KOPT-K1 (cell line): ENCODE data around the gene DCDC2C.

ENCODE experiments used
- H3K27ac ChIP-seq: fragments of 200-600 bp; sonication (generic); 2 replicates; pipeline ENCODE4 v1.5.1; 2016; ENCODE audit warnings: antibody characterized with exemption, mild to moderate bottlenecking, low read depth, low read length; ENCODE audit not compliant: poor library complexity, severe bottlenecking
- H3K36me3 ChIP-seq: fragments of 200-600 bp; sonication (generic); 2 replicates; pipeline ENCODE4 v1.5.1; 2017; ENCODE audit warnings: antibody characterized with exemption, mild to moderate bottlenecking, low read length, moderate library complexity; ENCODE audit not compliant: insufficient read depth
- H3K9me3 ChIP-seq: fragments of 200-600 bp; sonication (generic); 2 replicates; pipeline ENCODE4 v1.5.1; 2017; ENCODE audit warnings: antibody characterized with exemption, low read length, mild to moderate bottlenecking; ENCODE audit not compliant: insufficient read depth, poor library complexity, severe bottlenecking

The DCDC2C gene

GRCh38 chr2:3741867-3742602 lies 38.7 kb downstream of the DCDC2C start:
- Histone ChIP-seq H3K36me3 (no peaks in the 10 kb centered on the region), H3K27ac (no peak overlapping the region), H3K9me3 (no peaks in the 10 kb centered on the region)

GRCh38 chr2:3742743-3743508 lies 39.6 kb downstream of the DCDC2C start:
- Histone ChIP-seq H3K27ac (no peak overlapping the region), H3K36me3 (no peaks in the 10 kb centered on the region), H3K9me3 (no peaks in the 10 kb centered on the region)

GRCh38 chr2:3743951-3744555 lies 40.7 kb downstream of the DCDC2C start:
- no peaks in the 10 kb centered on the region for H3K9me3 ChIP-seq
- no peaks in the 10 kb centered on the region for H3K36me3 ChIP-seq
- no peak overlapping the region for H3K27ac ChIP-seq

- no peaks in the 10 kb centered on the region for H3K36me3 ChIP-seq
- no peaks in the 10 kb centered on the region for H3K9me3 ChIP-seq
- no peak overlapping the region for H3K27ac ChIP-seq
Measured at GRCh38 chr2:3745920-3746319, 42.5 kb downstream of the DCDC2C start.

- no peak overlapping the region for H3K27ac ChIP-seq
- H3K36me3 ChIP-seq = no peaks in the 10 kb centered on the region
- H3K9me3 ChIP-seq = no peaks in the 10 kb centered on the region
Measured at GRCh38 chr2:3747032-3747654, 43.8 kb downstream of the DCDC2C start.

- Histone ChIP-seq H3K36me3 (no peaks in the 10 kb centered on the region), H3K9me3 (no peaks in the 10 kb centered on the region), H3K27ac (no peak overlapping the region)
Measured at GRCh38 chr2:3747826-3748225, 44.5 kb downstream of the DCDC2C start.

GRCh38 chr2:3749201-3749600 lies 45.8 kb downstream of the DCDC2C start:
- no peaks in the 10 kb centered on the region for H3K36me3 ChIP-seq
- no peak overlapping the region for H3K27ac ChIP-seq
- H3K9me3 ChIP-seq = no peaks in the 10 kb centered on the region

- Histone ChIP-seq H3K36me3 (no peaks in the 10 kb centered on the region), H3K27ac (no peak overlapping the region), H3K9me3 (no peaks in the 10 kb centered on the region)
Measured at GRCh38 chr2:3751251-3751650, 47.9 kb downstream of the DCDC2C start.

GRCh38 chr2:3751806-3752205 lies 48.4 kb downstream of the DCDC2C start:
- H3K27ac ChIP-seq = no peak overlapping the region

GRCh38 chr2:3752376-3752775 lies 49.0 kb downstream of the DCDC2C start:
- H3K9me3 ChIP-seq = no peaks in the 10 kb centered on the region
- H3K36me3 ChIP-seq = no peaks in the 10 kb centered on the region
- H3K27ac ChIP-seq = no peak overlapping the region

More at GRCh38 chr2:3751806-3752205, 48.4 kb downstream of the DCDC2C start:
- Histone ChIP-seq H3K9me3 (no peaks in the 10 kb centered on the region), H3K36me3 (no peaks in the 10 kb centered on the region)

GRCh38 chr2:3753561-3753960 lies 50.2 kb downstream of the DCDC2C start:
- H3K36me3 ChIP-seq = no peaks in the 10 kb centered on the region
- H3K27ac ChIP-seq = no peak overlapping the region

GRCh38 chr2:3754280-3754679 lies 50.9 kb downstream of the DCDC2C start:
- no peaks in the 10 kb centered on the region for H3K36me3 ChIP-seq
- H3K9me3 ChIP-seq = no peaks in the 10 kb centered on the region
- no peak overlapping the region for H3K27ac ChIP-seq

More at GRCh38 chr2:3753561-3753960, 50.2 kb downstream of the DCDC2C start:
- no peaks in the 10 kb centered on the region for H3K9me3 ChIP-seq

- no peaks in the 10 kb centered on the region for H3K36me3 ChIP-seq
- no peaks in the 10 kb centered on the region for H3K9me3 ChIP-seq
- H3K27ac ChIP-seq = no peak overlapping the region
Measured at GRCh38 chr2:3754795-3755194, 51.4 kb downstream of the DCDC2C start.

GRCh38 chr2:3755277-3755676 lies 51.9 kb downstream of the DCDC2C start:
- Histone ChIP-seq H3K36me3 (no peaks in the 10 kb centered on the region), H3K27ac (no peak overlapping the region)

GRCh38 chr2:3756306-3756705 lies 52.9 kb downstream of the DCDC2C start:
- no peaks in the 10 kb centered on the region for H3K36me3 ChIP-seq
- no peaks in the 10 kb centered on the region for H3K9me3 ChIP-seq
- no peak overlapping the region for H3K27ac ChIP-seq

More at GRCh38 chr2:3755277-3755676, 51.9 kb downstream of the DCDC2C start:
- no peaks in the 10 kb centered on the region for H3K9me3 ChIP-seq
